HEK293 (cell line): ENCODE data around the gene SEC24B.

Source experiments
- KLF16 ChIP-seq: fragments of 450-650 bp; formaldehyde crosslinking; IDR thresholded peaks from 2 replicates; pipeline ENCODE4 v1.5.1; 2017; ENCODE audit warnings: missing biosample characterization, missing genetic modification characterization
- WT1 ChIP-seq: fragments of 450-650 bp; formaldehyde crosslinking; IDR thresholded peaks from 2 replicates; pipeline ENCODE4 v1.5.1; 2016; ENCODE audit warnings: missing biosample characterization, missing genetic modification characterization
- YY1 ChIP-seq: fragments of 450-650 bp; formaldehyde crosslinking; IDR thresholded peaks from 2 replicates; pipeline ENCODE4 v1.5.1; 2018; ENCODE audit warnings: missing biosample characterization, missing genetic modification characterization
- ZNF596 ChIP-seq: fragments of 450-650 bp; IDR thresholded peaks from 2 replicates; pipeline ENCODE4 v1.5.0; 2018; ENCODE audit warnings: missing biosample characterization, mild to moderate bottlenecking, missing genetic modification characterization, moderate library complexity

DNA sequence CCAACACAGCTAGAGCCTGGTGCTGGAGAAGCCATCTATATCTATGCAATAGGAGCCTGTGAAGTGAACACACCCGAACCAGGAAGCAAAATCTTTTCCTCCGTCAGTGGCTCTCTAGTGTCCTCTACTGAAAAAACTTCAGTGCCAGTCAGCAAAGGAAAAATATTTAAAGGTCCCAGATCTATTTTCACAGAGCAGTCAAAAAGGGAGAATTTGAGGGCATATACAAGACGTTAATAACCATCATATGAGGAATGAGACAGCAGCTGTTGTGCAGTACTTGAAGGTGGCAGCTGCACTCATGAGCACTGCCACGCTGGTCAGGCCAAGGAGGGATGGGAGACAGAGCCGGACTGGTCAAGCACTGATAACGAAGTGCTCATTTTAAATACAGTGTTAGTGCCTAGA is 140.8 kb downstream of the SEC24B start:
- TF ChIP-seq KLF16 (tag by site-specific recombination) (no peak), YY1 (tag by site-specific recombination) (no peak), WT1 (tag by site-specific recombination) (no peak), ZNF596 (tag by site-specific recombination) (no peak)
